Type B pancreatic cell (in vitro differentiated cells): ENCODE measurements around the gene IFI35. TPM values are rescaled to one million over a fixed set of nuclear protein-coding genes. Genes with fewer than 3 reads are reported as not detected.

ENCODE experiments used
- DNase-seq: peaks from one replicate; pipeline ENCODE4 v3.0.0; 2021; ENCODE audit warnings: mixed read lengths; ENCODE audit not compliant: unreplicated experiment; ENCODE audit errors: extremely low spot score
- H3K27ac Mint-ChIP-seq: 2 replicates; pipeline ENCODE4 v1.8.0; 2021; ENCODE audit warnings: mild to moderate bottlenecking, mixed read lengths
- H3K27me3 Mint-ChIP-seq: 2 replicates; pipeline ENCODE4 v1.8.0; 2021; ENCODE audit warnings: mixed read lengths
- H3K36me3 Mint-ChIP-seq: 2 replicates; pipeline ENCODE4 v1.8.0; 2021; ENCODE audit warnings: mixed read lengths
- H3K4me1 Mint-ChIP-seq: one replicate; pipeline ENCODE4 v1.8.0; 2021; ENCODE audit warnings: mixed read lengths; ENCODE audit not compliant: unreplicated experiment
- H3K4me3 Mint-ChIP-seq: 2 replicates; pipeline ENCODE4 v1.8.0; 2021; ENCODE audit warnings: mild to moderate bottlenecking, mixed read lengths
- H3K9me3 Mint-ChIP-seq: 2 replicates; pipeline ENCODE4 v1.8.0; 2021; ENCODE audit warnings: mixed read lengths
- total RNA-seq: library from RNA; stranded (reverse); gene quantifications from 2 replicates; pipeline ENCODE4 v1.2.1, GENCODE V29; 2021; ENCODE audit warnings: low replicate concordance
- TF ChIP-seq, protein P1 (sequence below): fragments of 200-600 bp; sonication (generic); conservative IDR thresholded peaks from 2 replicates; pipeline ENCODE4 v1.5.0; 2021; ENCODE audit warnings: antibody characterized with exemption, mild to moderate bottlenecking

Gene IFI35
- total RNA-seq, 1 donor from 2014 or later: 6.6 TPM

DNA sequence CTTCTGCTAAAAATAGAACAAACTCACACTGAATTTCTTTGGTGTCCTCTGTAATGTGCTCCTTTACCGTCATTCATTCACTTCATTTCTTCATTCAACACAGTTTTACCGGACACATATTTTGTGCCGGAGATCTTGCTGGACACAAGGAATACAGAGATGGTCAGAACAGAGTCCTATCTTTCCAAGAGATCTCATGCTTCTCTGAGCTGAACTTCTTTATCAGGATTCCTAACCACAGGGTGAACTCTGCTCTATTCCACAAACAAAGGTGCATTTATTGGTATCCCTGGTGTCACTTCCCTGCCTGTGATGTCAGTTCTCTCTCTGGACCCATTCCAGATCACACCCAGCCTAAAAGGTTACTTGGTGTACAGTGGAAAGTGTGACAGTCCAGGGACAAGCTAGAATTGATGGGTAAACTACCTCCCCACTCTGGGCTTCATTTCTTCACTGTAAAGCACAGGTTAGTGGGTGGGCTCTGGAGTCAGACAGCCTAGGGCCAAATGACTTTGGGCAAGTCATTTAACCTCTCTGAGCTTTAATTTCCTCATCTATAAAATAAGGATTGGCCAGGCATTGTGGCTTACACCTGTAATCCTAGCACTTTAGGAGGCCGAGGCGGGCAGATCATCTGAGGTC is 4.2 kb downstream of the IFI35 start:
- TF ChIP-seq, protein P1, sequence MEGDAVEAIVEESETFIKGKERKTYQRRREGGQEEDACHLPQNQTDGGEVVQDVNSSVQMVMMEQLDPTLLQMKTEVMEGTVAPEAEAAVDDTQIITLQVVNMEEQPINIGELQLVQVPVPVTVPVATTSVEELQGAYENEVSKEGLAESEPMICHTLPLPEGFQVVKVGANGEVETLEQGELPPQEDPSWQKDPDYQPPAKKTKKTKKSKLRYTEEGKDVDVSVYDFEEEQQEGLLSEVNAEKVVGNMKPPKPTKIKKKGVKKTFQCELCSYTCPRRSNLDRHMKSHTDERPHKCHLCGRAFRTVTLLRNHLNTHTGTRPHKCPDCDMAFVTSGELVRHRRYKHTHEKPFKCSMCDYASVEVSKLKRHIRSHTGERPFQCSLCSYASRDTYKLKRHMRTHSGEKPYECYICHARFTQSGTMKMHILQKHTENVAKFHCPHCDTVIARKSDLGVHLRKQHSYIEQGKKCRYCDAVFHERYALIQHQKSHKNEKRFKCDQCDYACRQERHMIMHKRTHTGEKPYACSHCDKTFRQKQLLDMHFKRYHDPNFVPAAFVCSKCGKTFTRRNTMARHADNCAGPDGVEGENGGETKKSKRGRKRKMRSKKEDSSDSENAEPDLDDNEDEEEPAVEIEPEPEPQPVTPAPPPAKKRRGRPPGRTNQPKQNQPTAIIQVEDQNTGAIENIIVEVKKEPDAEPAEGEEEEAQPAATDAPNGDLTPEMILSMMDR: no peak
- no peaks in the 10 kb centered on the region for H3K27me3 Mint-ChIP-seq
- peak overlapping the region; percentile 80 for H3K27ac Mint-ChIP-seq
- H3K4me3 Mint-ChIP-seq: no peak overlapping the region
- H3K4me1 Mint-ChIP-seq: peaks cover 20% of the 10 kb centered on the region
- H3K9me3 Mint-ChIP-seq: no peaks in the 10 kb centered on the region
- no peak for DNase-seq
- H3K36me3 Mint-ChIP-seq: peaks cover 7% of the 10 kb centered on the region

DNA sequence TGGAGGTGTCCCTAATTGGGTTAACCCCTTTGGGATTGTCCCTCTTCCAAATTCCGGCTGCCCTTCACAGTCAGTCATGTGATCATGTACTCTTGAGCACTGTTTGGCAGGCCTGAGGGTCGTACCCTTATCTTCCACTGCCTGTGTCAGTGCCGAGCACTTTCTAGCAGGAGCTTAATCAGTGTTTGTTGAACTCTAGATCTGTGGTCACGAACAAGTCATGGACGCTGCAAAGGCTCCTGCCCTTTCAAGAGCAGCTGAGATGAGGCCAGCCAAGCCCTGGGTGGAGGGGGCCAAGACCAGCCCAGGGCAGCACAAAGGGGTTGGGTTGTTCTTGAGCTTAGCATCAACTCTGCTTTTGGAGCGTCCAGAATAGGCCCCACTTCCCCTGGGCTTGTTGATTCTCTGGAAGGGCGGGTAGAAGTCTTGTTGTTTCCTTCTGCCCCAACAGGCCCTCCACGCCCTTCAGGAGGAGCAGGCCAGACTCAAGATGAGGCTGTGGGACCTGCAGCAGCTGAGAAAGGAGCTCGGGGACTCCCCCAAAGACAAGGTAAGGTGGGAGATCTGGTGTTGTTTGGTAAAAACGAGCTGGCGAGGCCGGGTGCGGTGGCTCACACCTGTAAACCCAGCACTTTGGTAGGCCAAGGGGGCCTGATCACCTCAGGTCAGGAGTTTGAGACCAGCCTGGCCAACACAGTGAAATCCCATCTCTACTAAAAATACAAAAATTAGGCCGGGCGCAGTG is 5.3 kb downstream of the IFI35 start:
- no peaks in the 10 kb centered on the region for H3K9me3 Mint-ChIP-seq
- TF ChIP-seq, protein P1: no peak
- no peak overlapping the region for H3K4me3 Mint-ChIP-seq
- no peak for DNase-seq
- H3K27ac Mint-ChIP-seq: peak overlapping the region; percentile 61
- H3K4me1 Mint-ChIP-seq: peaks cover 14% of the 10 kb centered on the region
- H3K36me3 Mint-ChIP-seq: peaks cover 7% of the 10 kb centered on the region
- no peaks in the 10 kb centered on the region for H3K27me3 Mint-ChIP-seq

DNA sequence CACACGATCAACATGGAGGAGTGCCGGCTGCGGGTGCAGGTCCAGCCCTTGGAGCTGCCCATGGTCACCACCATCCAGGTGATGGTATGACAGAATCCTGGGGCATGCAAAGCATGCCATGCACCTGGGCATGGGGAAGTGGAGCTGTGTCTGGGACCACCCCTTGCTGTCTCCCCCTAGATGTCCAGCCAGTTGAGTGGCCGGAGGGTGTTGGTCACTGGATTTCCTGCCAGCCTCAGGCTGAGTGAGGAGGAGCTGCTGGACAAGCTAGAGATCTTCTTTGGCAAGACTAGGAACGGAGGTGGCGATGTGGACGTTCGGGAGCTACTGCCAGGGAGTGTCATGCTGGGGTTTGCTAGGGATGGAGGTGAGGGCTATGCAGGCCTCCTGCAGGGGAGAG is 6.7 kb downstream of the IFI35 start:
- H3K36me3 Mint-ChIP-seq: peaks cover 11% of the 10 kb centered on the region
- TF ChIP-seq, protein P1: no peak
- peaks cover 20% of the 10 kb centered on the region for H3K4me1 Mint-ChIP-seq
- no peak for DNase-seq
- peak overlapping the region; percentile 23 for H3K27ac Mint-ChIP-seq
- H3K4me3 Mint-ChIP-seq: no peak overlapping the region
- no peaks in the 10 kb centered on the region for H3K9me3 Mint-ChIP-seq
- no peaks in the 10 kb centered on the region for H3K27me3 Mint-ChIP-seq

DNA sequence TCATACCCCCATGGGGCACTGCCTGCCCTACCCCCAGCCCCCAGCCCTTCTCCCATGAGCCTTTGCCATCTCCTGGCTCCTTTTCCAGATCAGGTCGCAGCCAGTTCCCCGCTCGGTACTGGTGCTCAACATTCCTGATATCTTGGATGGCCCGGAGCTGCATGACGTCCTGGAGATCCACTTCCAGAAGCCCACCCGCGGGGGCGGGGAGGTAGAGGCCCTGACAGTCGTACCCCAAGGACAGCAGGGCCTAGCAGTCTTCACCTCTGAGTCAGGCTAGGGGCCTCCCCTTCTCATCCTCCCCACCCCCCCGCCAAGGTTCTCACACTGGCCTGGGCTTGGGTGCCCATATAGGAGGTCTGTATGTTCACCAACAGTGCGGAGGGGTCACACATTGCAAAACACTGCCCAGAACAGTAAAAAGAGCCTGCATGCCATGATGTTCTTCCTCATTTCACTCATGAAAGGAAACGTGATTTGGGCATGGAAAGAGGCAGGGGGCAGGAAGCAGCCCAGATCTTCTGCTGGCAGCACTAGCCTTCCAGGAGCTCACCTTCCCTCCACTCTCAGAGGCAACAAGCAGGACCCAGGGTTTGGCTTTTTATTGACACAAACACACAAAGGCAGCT is 7.5 kb downstream of the IFI35 start:
- Mint-ChIP-seq H3K4me1 (peaks cover 29% of the 10 kb centered on the region), H3K4me3 (no peak overlapping the region), H3K36me3 (peaks cover 11% of the 10 kb centered on the region), H3K9me3 (no peaks in the 10 kb centered on the region), H3K27me3 (no peaks in the 10 kb centered on the region), H3K27ac (peak overlapping the region; percentile 26)
- TF ChIP-seq, protein P1: no peak
- DNase-seq: no peak

DNA sequence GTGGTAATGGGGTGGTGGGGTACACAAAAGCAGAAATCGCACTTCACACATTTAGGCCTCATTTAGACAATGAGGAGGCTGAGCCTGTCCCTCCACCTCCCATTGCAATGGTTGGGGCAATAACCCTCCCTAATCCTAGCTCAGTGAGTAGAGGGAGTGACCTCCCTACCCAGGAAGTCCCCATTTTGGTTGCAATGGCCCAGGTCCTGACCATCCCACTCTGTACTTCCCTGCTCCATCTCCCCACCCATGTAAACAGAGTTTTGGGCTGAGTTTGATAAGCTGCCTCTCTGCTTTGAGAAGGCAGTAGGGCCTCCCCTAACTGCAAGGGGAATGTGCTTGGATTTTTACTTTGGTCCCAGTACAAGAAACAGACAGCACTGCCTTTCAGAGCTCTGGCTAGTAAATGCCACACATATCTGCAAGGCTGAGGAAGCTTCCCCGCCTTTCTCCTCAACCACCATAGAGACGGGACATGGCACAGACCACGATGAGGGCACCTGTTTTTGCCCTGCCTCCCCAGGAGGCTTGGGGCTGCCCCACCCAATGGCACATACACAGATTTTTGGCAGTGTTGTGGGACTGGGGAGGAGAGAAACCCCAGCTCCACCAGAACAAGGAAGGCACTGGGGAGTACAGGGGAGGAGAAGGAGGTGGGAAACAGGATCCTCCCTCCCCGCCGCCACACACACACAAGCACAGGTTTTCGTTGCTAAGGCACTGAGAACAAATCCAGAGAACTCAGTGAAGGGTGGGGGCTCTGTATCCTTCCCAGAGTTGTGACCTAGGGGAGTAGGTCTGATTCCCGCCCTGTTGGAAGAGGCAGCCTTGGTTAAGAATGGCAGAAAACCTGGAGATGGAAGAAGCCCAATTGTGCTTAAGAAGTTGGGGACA is 8.3 kb downstream of the IFI35 start:
- no peaks in the 10 kb centered on the region for H3K27me3 Mint-ChIP-seq
- peaks cover 11% of the 10 kb centered on the region for H3K36me3 Mint-ChIP-seq
- no peak for DNase-seq
- H3K4me3 Mint-ChIP-seq: no peak overlapping the region
- TF ChIP-seq, protein P1: no peak
- peak overlapping the region; percentile 26 for H3K27ac Mint-ChIP-seq
- H3K4me1 Mint-ChIP-seq: peaks cover 36% of the 10 kb centered on the region
- H3K9me3 Mint-ChIP-seq: no peaks in the 10 kb centered on the region
